Islet of Langerhans (tissue), 1 donor: ENCODE data around the gene RAB1B.

Source experiments
- FAIRE-seq: peaks from one replicate; lab custom pipeline; 2011; peaks lifted over from hg19 to GRCh38; lab: Jason Lieb, UNC

The RAB1B gene

GRCh38 chr11:66268244-66268951, at the start of gene RAB1B:
TSS of gene RAB1B (plus strand) at chr11:66268639. CDS start at chr11:66268680, 41 bp downstream.
- FAIRE-seq: peak; percentile 81

DNA sequence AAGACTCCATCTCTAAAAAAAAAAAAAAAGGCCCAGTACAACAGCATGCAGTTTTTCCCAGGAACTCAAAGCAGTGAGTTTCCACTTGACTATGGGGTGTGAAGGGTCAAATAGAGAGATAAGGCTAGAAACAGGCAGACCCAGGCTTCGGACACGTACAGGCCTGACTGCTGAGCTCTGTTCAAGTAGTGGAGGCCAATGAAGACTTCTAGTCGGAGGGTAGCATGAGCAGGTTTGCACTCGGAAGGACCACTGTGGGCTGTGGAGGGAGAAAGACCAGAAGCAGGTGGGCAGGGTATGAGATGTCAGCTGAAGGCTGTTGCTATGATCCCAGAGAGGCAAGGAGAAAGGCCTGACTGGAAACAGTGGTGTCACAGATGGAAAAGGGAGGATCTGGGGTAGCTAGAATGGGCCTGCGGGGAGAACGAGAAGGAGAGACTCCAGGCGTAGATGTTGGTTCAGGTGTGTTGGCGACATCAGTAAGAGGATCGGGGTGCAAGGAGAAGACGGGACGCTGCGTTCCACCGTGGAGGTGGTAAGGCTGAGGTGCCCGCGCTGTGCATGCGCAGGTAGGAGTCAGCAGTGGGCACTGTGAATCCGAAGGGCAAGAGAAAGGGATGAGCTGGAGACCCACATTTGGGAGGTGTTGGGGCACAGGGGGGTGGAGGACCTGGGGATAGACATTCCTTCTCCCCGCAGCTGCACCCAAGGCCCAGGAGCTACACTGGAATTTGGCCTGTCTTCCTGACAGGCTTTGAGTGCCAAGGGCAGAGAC, 49.4 kb upstream of the RAB1B start:
- FAIRE-seq: no peak

- no peak for FAIRE-seq
Observed at GRCh38 chr11:66219846-66220565, 48.4 kb upstream of the RAB1B start.

DNA sequence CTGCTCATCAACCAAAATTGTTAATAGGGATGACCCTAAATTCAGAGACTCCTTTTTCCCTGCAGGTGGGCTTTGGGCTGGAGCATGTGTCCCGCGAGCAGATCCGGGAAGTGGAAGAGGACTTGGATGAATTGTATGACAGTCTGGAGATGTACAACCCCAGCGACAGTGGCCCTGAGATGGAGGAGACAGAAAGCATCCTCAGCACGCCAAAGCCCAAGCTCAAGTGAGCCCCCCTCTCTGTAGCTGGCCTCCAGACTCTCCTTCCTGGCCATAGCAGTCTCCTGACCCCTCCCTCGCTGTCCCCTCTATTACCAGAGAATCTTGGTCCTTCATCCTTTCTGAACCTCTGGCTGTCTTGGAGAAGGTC, 47.9 kb upstream of the RAB1B start:
- no peak for FAIRE-seq

DNA sequence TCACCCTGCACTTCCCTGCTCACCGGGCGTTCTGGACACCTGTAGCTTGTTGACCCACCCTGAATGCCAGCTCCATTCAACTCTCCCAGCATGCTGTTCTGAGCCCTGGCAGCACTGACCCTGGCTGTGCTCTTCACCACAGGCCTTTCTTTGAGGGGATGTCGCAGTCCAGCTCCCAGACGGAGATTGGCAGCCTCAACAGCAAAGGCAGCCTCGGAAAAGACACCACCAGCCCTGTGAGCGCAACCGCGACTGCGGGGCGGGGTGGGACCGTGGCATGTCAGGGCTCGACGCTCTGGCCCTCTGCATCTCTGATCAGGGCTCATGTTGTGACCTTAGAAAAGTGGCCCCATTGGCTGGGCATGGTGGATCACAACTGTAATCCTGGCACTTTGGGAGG, 47.4 kb upstream of the RAB1B start:
- FAIRE-seq: no peak

GRCh38 chr11:66221726-66222236, 46.7 kb upstream of the RAB1B start:
- FAIRE-seq: no peak

GRCh38 chr11:66222358-66223149, 45.9 kb upstream of the RAB1B start:
- no peak for FAIRE-seq

DNA sequence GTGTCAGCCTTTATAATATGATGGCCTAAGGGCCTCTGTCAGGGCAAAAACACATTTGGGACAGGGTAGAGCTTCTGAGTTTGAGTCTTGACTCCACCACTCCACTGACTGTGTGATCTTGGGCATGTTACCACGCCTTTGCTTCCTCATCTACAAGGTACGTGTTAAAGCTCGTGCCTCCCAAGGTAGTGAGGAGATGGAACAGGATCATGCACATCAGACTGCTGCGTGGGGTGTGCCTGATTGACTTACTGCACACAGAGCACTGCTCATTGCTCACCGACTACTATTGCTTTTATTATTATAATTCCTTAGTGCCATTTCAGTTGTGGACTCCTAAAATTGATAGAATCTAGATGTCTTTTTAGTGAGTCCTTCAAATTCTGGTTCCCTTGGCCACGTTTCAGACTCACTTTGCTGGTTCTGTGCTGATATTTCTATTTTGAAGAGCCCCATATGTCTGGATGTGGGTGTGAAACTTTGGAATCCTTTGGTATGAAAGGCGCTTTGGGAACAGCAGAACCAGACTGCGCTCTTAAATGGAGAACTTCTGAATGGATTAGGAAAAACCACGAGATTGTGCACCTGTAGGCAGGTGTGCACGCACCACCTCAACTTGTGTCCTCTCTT, 44.1 kb upstream of the RAB1B start:
- FAIRE-seq: no peak

DNA sequence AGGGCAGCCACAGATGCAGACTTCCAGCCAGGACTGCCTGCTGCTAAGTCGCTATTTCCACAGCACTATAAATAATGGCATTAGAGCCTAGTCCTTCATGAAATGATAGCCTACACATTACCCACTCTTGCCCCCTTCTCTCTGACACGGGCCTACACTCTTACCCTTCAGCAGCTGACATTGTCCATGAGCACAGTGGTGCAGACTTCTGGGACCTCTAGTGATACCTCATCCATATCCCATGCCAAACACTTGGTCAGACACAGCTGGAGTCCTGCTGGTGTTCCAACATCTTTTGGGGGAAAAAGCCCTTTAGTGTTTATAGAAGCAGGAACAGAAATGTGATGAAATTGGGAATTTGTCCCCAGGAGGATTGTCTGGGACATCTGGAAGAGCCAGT, 43.4 kb upstream of the RAB1B start:
- FAIRE-seq: no peak

GRCh38 chr11:66226101-66226500, 42.3 kb upstream of the RAB1B start:
- no peak for FAIRE-seq

- FAIRE-seq: no peak
Observed at GRCh38 chr11:66227700-66228099, 40.7 kb upstream of the RAB1B start.

- FAIRE-seq: no peak
Observed at GRCh38 chr11:66228521-66228920, 39.9 kb upstream of the RAB1B start.

DNA sequence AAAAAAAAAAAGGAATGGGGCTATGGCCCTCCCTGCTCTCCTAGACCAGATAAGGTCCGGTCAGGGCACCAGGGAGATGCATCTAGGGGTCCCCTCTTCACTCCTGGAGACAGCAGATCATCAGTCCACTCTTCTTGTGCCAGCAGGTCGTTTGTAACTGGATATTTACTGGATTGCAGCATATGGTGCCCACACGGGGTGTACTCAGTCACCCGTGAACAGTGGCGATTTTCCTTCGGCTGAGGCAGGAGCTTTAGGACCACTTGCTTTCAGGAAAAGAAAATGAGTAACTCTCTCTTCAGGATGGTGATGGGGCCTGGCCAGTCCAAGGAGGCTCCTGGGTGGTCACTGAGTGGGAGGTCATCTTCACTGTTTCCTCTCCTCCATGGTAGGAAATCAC, 38.3 kb upstream of the RAB1B start:
- no peak for FAIRE-seq

- no peak for FAIRE-seq
Observed at GRCh38 chr11:66230978-66231377, 37.5 kb upstream of the RAB1B start.

DNA sequence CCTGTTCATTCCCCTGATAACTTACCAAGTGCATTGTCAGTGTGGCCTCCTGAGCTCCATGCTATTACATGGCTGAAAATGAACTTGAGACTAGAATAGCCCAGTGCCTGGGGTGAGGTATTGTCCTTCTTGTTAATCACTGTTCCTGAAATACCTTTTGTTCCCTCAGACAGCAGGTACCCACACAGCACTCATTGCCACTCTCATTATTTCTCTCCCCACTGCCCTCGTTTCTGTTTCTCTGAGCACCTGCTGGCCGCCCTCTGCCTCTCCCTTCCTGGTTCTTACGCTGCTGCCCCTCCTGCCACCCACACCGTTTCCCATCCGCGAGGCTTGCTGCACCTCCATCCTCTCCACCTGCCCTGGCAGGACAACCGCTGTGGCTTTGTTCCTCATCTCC, 36.9 kb upstream of the RAB1B start:
- no peak for FAIRE-seq

GRCh38 chr11:66232769-66233168, 35.7 kb upstream of the RAB1B start:
- no peak for FAIRE-seq

- no peak for FAIRE-seq
Observed at GRCh38 chr11:66233301-66233700, 35.1 kb upstream of the RAB1B start.

- no peak for FAIRE-seq
Observed at GRCh38 chr11:66235141-66235540, 33.3 kb upstream of the RAB1B start.

GRCh38 chr11:66237867-66238266, 30.6 kb upstream of the RAB1B start:
- no peak for FAIRE-seq

GRCh38 chr11:66238786-66239413, 29.5 kb upstream of the RAB1B start:
- FAIRE-seq: no peak

GRCh38 chr11:66239511-66239910, 28.9 kb upstream of the RAB1B start:
- FAIRE-seq: no peak
